Measurements from ENCODE around the gene ZDHHC14.

DNA sequence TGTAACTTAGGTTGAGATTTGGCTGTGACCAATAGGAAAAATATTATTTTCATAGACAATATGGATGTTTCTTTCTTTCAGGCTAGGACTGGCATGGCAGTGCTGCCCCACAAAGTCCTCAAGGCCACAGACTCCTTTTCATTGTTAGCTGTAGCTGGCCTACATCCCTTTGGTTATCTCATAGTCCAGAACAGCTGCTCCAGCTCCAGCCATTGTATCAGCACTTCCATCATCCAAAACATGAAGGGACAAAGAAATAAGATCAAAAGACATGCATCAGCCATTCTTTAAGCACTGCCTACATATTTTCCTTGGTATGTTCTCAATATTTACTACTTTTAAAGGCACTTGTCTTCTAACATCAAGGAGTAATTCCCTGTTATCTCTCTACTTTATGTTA, 73.0 kb downstream of the ZDHHC14 start:
- no peak for TF ChIP-seq OSR1 (CRISPR knock-in tag; IDR thresholded peaks at IDR 0.05)
- no peak for TF ChIP-seq BACH2 (CRISPR knock-in tag; IDR thresholded peaks at IDR 0.05; ENCODE audit: borderline replicate concordance)
- no peak for TF ChIP-seq ZFP3 (CRISPR knock-in tag; IDR thresholded peaks at IDR 0.05)
- TF ChIP-seq, protein P1, sequence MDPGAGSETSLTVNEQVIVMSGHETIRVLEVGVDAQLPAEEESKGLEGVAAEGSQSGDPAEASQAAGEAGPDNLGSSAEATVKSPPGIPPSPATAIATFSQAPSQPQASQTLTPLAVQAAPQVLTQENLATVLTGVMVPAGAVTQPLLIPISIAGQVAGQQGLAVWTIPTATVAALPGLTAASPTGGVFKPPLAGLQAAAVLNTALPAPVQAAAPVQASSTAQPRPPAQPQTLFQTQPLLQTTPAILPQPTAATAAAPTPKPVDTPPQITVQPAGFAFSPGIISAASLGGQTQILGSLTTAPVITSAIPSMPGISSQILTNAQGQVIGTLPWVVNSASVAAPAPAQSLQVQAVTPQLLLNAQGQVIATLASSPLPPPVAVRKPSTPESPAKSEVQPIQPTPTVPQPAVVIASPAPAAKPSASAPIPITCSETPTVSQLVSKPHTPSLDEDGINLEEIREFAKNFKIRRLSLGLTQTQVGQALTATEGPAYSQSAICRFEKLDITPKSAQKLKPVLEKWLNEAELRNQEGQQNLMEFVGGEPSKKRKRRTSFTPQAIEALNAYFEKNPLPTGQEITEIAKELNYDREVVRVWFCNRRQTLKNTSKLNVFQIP (CRISPR knock-in tag; IDR thresholded peaks at IDR 0.05; ENCODE audit: borderline replicate concordance, low read depth): no peak
- no peak for TF ChIP-seq ARNTL (CRISPR knock-in tag; IDR thresholded peaks at IDR 0.05; ENCODE audit: borderline replicate concordance, low read depth)
- TF ChIP-seq, protein P2, sequence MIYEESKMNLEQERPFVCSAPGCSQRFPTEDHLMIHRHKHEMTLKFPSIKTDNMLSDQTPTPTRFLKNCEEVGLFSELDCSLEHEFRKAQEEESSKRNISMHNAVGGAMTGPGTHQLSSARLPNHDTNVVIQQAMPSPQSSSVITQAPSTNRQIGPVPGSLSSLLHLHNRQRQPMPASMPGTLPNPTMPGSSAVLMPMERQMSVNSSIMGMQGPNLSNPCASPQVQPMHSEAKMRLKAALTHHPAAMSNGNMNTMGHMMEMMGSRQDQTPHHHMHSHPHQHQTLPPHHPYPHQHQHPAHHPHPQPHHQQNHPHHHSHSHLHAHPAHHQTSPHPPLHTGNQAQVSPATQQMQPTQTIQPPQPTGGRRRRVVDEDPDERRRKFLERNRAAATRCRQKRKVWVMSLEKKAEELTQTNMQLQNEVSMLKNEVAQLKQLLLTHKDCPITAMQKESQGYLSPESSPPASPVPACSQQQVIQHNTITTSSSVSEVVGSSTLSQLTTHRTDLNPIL (CRISPR knock-in tag; IDR thresholded peaks at IDR 0.05; ENCODE audit: low read depth): no peak
- no peak for TF ChIP-seq RARB (CRISPR knock-in tag; IDR thresholded peaks at IDR 0.05)
- TF ChIP-seq SNAI2 (CRISPR knock-in tag; IDR thresholded peaks at IDR 0.05): no peak
- TF ChIP-seq, protein P3, sequence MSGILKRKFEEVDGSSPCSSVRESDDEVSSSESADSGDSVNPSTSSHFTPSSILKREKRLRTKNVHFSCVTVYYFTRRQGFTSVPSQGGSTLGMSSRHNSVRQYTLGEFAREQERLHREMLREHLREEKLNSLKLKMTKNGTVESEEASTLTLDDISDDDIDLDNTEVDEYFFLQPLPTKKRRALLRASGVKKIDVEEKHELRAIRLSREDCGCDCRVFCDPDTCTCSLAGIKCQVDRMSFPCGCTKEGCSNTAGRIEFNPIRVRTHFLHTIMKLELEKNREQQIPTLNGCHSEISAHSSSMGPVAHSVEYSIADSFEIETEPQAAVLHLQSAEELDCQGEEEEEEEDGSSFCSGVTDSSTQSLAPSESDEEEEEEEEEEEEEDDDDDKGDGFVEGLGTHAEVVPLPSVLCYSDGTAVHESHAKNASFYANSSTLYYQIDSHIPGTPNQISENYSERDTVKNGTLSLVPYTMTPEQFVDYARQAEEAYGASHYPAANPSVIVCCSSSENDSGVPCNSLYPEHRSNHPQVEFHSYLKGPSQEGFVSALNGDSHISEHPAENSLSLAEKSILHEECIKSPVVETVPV (CRISPR knock-in tag; IDR thresholded peaks at IDR 0.05): no peak

All from SK-N-SH treated with all-trans-retinoic acid at 6 μM for 48 hours (cell line).